Right kidney (tissue), 1 donor: Measurements from ENCODE around the gene PFKL.
"Not testable (repeated sequence)": the region's sequence is repeated elsewhere in the genome, so short reads cannot be mapped to it uniquely, and the experiment has no call there.

Experiments
- DNase-seq: peaks from one replicate; pipeline ENCODE4 v3.0.0-alpha.2; 2016

The PFKL gene

DNA sequence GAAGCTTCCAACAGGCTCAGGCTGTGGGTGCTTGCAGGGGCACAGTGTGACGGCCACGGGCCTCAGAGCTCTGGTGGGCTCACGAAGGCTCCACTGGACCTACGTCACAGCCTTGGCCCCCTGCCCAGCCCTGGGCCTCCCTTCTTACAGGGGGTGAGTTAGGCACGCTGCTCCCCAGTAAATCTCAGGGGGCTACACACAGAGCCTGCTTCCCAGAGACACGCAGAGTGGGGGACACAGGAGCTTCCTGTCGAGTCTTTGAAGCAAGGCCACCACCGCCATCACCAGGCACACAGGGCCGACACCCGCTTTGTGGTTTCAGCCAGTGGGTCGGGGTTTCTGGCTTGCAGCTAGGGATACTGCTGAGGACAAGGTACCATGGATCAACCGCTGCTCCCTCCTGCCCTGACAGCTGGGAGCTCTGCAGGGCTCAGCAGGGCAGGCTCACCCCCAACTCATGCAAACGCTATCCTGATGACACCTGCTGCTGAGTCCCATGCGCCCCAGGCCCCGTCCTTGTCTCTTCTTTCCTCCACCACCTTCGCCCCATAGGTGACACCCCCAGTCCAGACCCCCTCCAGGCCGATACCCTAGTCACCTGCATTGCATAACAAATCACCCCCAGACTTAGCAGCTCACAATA, 44.8 kb downstream of the PFKL start:
- no peak for DNase-seq

DNA sequence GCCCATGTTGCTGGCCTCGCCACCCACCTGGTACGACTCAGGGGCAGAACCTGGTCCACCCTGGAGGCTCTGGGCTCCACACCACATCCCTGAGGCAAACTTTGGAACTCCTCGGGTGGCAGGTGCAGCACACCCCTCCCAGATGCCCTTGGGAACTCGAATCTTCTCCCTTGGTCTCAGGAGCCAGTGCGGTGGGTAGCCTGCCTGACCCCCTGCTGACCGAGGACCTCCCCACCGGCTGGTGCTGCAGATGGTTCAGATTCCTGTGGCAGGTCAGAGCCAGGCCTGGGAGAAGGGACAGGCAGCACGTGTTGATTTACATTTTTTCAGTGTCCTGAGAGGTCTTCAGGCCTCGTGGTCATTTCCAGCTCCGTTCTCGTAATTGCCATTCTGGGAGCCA, 45.6 kb downstream of the PFKL start:
- DNase-seq, result no peak

DNA sequence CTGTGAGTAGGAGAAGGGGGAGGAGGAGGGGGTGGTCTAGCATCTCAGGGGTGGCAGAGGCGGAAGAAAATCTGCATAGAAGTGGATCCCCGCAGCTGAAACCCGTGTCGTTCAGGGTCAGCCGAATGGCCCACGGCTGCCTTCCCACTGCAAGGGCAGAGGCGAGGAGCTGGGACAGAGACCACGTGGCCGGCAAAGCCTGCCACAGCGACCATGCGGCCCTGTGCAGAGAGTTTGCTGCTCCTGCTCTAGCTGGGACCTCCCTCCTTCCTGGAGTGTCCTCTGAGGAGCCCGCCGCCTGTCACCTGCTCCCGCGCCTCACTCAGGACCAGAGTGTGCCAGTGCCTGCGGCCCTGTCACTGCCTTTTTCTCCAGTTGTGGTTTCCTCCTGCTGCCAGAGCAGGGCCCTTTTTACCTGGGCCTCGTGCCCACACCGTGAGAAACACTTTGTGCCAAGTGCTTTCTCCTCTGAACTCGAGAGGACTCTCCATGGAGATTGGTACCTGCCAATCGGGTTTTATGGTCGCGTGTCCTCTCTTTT, 48.1 kb downstream of the PFKL start:
- no peak for DNase-seq

DNA sequence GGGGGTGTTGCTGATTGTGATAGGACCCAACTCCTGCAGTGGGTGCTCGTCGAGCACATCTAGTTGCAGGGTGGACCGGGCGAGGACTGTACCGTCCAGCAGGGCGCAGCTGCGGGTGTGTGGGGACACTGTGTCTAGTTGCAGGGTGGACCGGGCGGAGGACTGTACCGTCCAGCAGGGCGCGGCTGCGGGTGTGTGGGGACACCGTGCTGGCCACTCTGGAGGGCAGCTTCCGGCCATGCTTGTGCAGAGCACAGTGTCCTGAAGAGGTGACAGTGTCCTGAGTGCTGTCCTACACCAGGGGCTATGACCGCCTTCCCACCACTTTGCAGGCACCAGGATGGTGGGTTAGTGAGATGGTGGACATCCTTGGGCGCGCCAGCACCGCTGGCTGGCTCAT, 49.0 kb downstream of the PFKL start:
- DNase-seq, result no peak

DNA sequence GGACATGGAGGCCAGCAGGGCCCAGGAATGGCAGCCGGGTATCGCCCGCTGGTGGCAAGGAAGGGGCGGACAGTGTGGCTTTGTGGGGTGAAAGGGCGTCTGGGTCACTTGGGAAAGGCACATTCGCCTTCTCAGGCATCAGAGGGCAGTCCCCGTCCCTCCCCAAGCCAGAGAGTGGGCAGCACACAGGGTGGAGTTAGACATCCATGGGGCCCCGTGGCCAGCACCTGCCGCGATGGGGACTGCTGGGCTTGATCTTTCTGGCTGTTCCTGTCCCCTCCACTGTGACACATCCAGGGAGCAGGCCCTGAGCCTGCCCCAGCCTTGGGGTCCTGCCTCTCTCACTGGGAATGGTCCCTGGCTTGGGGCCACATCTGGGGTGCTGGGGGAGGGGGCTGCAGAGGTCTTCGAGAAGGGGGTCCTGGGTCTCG, 49.6 kb downstream of the PFKL start:
- no peak for DNase-seq

DNA sequence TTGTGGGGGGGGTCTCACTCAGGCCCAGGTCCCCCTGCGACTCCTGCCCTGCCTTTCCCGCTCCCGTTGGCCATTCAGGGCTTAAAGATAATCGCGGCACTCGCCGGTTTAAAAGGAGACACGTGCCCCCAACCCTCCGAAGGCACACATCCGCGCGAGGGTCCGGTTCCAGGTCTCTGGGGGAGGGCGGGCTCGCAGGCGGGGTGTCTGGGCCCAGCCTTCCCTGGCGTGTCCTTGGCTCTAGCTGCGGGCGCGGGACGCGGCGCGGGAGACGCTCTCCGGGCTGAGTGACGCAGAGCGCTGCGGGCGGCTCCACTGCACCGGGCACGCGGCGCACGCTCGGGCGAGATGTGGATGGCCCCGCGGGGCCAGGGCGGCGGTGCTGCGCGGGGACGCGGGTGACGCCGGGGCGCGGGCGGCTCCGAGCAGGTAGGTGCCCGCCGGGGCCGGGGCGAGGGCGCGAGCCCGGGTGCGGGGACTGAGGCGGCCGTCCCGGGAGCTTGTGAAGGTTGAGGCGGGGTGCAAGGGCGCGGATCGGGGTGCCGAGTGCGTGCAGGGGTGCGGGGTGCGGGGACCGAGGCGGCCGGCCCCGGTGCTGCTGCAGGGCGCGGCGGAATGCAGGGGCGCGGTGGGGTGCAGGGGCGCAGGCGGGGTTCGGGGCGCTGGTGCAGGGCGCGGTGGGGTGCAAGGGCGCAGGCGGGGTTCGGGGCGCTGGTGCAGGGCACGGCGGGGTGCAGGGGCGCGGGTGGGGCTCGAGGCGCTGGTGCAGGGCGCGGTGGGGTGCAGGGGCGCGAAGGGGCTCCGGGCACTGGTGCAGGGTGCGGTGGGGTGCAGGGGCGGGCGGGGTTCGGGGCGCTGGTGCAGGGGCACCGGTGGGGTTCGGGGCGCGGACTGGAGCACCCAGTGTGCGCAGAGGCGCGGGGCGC, 50.3 kb downstream of the PFKL start:
- DNase-seq, result no peak

DNA sequence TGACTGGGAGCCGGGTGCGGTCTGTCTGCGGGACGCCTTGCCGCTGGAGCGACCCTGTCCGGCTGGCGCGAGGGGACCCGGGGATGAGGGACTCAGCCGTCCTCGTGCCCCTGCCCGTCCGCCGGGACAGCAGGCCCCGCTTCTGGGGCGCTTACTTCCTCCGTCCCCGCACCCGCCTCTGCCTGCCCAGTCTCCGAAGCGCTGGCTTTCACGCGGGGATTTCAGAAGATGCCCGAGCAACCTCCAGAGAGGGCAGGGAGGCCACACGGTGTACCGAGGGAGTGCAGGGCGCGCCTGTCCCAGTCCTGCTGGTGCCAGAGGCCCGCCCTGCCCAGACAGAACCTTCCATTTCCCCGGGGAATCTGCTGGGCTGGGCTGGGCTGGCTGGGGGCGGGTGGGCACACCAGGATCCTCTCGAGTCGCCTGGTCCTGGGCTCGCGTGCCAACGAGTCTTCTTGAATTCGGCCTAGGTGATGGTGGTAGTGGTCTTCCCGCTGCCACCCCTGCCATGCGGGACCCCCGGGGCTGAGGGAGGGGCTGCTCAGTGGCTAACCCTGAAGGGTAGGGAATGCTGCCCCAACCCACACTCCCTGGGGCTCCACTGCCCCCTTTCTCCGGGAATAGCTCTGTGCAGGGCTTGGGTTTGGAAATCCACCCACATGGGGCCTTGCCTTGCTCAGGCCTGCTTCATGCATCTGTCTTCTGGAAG, 51.1 kb downstream of the PFKL start:
- no peak for DNase-seq

DNA sequence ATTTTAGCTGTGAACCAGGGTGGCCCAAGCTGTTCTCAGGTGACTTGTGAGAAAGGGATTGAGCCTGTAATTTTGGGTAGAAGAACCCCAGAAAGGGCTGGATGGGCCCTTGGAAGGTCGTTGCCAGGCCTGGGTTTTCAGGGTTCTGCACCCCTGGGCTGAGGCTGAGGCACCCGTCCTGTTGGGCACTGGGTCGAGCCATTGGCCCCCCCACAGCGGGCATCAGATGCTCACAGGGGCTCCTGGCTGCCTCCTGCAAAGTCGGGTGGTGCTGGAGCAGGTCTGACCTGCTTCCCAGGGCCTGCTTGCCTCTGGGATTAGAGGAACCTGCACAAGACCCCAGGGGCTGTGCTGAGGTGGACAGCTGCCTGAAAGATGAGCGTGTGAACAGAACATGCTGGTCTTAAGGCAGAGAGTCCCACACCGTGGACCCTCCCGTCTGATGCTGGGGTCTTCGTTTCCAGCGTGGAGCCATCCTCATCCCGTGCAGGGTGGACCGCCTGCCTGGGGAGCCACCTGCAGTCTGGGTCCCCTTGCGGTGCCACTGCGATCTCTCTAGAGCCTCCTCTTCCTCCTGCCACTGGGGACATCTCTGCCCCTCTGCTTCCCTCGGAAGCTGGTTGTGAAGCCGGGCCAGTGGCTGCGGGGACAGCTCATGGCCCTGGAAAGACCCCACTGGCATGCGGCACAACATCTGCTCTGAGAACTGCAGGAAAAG, 51.8 kb downstream of the PFKL start:
- DNase-seq, result no peak

DNA sequence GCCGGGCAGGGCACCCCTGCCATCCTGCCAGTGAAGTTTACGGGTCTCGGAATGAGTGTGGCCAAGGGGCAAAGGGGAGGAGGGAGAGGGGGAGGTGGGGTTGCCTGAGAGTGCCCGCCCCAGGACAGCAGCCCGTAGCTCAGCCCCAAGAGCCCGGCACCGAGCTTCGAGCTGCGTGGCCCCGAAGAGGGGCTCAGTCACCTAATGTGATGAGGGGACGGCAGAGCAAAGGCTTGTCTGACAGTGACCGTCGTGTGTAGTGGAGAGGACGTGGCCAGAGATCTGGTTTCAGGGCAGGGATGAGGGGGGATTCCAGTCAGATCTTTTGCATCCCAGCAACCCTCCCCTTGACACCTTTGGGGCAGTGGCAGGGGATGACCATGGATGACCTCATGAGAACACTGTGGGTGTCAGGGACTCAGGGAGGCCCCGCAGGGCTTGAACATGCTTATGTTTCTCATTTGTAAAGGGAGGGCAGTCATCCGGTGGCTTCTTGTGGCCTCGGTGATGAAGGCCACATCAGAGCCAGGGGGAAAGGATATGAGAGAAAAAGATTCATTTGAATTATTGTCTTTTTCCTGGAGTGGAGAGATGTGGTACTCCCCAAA, 52.5 kb downstream of the PFKL start:
- no peak for DNase-seq

DNA sequence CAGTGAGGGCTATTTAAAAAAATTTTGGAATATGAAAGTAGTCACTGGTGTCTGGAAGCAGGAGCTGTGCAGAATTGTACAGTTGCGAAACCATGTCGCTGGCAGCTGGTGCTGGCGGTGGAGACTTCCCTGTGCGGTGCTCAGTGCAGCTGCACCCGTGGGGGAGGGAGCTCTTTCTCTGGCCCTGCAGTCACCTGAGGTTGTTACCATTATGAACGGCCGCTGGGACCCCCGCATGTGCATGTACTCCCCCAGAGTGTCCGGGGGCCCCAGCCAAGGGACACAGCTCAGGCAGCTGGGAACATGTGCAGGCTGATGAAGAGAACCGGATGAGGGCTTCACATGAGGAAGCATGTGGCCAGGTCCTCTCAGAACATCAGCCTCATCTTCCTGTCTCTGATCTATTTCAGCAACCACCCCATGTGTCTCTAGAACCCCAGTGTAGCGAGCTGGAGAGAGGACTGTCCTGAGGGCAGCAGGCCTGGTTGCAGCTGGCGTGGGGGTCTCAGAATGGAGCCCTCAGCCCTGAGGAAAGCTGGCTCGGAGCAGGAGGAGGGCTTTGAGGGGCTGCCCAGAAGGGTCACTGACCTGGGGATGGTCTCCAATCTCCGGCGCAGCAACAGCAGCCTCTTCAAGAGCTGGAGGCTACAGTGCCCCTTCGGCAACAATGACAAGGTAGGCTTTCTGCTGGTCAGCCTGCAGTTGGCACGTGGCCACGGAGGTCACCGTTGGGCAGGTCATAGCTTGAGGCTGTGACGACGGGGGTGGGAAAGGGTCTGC, 53.5 kb downstream of the PFKL start, which contains the start of gene TRPM2:
TSS of gene TRPM2 (plus strand) at position 431 of the 780 bp plus-strand sequence. CDS start at position 511, 80 bp downstream.
- DNase-seq, result no peak

DNA sequence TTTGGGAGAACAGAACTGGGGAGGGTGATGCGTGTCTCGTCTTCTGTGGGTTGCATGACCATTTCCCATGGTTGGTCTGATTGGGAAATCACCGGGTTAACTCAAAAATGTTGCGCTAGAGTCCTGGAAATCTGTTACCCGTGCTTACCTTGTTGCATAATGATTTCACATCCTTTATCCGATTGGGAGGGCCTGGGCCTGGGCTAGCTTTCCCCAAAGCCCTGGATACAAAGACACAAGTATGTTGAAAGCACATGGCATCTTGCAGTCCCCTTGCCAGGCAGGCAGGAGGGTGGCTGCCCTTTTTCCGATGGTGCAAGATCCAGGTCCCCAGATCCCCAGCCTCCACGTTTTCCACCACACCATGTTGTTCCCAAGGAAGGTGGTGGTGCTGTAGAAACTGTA, 54.1 kb downstream of the PFKL start:
- DNase-seq, result no peak

DNA sequence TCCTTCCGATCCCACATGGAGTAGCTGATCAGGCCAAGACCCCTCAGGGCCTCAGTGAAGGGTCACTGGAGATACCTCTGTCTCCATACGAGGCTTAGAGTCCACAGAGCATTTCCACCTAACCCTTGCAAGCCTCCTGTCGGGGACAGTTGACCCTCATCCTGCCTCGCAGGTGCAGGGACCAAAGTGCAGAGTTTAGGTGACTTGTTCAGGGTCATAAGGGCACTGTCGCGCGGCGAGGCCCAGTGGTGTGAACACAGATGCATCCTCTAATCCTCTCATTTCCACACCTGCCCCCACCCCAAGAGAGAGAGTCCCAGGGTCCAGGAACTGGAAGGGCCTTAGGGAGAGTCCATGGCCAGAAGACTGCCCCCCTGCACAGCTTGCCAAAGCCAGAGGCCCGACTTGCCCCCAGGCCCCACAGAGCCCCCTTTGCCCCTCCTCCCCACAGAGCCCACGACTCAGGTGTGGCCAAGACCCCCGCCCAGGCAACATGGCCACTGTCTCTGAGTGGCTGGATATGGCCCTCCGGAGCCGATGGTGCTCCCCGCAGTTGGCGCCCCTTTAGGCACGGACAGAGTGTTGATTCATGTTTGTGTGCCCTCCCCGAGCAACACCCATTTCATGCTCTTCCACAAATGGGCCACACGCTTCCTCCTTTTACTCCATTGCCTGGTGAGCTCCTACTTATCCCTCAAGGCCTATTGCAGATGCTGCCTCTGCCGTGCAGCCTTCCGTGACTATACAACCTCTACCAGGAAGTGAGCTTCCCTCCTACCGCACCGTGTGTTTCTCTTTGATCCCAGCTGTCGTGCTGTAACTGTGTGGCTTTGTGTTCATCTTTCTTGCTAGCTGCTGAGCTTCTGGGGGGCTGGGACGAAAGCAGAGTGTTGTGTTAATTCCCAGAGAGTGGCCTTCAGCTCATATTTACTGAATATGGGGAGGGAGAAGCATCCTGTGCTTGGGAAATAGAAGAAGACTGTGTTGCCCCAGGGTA, 55.2 kb downstream of the PFKL start:
- no peak for DNase-seq

DNA sequence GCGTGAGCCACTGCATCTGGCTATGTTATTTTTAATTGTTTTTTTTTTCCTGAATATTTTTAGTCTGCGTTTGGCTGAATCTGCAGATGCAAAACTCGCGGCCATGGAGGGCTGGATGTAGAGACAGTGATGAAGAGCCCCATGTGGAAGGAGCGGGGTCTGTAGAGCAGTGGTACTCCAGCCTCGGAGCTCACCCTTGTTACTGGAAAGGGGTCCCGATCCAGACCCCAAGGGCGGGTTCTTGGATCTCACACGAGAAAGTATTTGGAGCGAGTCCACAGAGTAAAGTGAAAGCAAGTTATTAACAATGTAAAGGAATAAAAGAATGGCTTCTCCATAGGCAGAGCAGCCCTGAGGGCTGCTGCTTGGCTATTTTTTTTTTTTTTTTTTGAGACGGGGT, 56.3 kb downstream of the PFKL start:
- no peak for DNase-seq

DNA sequence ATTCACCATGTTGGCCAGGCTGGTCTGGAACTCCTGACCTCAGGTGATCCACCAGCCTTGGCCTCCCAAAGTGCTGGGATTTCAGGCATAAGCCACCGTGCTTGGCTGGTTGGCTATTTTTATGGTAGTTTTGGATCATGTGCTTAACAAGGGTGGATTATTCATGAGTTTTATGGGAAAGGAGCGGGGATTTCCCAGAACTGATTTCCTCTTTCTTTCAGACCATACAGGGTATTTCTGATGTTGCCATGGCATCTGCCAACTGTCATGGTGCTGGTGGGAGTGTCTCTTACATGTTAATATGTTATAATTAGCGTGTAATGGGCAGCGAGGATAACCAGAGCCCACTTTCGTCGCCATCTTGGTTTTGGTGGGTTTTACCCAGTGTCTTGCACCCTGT, 56.8 kb downstream of the PFKL start:
- DNase-seq, result no peak

DNA sequence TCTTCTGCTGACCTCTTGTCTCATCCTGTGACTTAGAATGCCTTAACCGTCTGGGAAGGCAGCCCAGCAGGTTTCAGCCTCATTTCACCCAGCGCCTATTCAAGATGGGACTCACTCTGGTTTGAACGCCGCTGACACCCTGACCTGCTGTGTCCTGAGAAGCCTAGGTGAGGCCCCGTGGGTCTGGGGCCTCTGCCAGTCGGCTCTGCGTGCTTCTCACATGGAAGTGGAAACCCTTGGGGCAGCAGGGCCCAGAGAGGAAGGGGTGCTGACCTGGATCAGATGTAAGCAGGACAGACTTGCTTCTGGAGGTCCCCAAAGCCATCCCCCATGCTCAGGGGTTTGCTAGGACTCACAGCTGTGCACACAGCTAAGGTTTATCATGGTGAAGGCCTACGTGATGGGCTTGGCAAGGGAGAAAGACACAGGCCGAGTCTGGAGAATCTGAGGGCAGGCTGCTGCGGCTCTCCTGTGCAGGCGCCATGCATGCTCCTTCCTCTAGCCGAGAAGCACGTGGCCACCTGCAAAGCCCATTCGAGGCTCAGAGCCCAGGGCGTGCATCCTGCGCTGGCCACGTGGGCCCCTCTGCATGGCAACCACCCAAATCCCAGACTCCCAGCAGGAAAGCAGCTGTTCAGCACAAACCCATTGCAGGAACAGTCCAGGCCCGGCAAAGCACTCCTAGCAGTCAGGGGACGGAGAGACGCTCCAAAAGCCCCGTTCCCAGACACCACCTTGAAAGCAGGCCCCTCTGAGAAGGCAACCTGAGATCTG, 57.4 kb downstream of the PFKL start:
- DNase-seq, result no peak

DNA sequence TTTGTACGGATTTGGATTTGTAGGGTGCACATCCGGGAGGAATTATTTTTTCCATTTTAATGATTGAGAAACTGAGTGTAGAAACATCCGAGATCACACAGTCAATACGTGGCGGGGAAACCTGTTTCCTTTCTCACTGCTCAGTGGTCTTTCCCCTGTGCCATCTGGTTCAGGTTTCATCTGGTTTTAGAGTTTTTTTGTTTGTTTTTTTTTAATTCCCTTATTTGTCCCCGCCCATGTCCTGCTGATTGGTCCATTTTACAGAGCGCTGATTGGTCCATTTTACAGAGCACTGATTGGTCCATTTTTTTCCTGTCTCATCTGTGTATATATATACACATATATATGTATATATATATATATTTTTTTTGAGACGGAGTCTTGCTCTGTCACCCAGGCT, 59.5 kb downstream of the PFKL start:
- DNase-seq, result no peak

DNA sequence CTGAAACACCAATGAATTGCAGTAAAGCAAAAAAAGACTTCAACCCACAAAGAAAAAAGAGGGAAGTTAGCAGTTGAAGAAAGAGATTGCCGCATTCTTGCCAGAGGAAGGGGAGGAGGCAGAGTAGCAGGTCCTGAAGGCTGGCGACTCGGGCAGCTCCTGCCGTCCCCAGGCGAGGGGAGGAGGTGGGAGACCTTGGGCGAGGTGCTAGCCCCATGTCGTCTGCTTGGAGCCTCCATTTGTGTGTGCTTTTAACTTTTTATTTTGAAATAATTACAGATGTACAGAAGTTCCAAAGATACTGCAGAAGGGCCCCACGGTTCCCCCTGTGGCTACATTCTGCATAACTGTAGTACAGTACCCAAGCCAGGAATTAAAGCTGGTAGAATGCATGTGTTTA, 60.3 kb downstream of the PFKL start:
- DNase-seq, result no peak

DNA sequence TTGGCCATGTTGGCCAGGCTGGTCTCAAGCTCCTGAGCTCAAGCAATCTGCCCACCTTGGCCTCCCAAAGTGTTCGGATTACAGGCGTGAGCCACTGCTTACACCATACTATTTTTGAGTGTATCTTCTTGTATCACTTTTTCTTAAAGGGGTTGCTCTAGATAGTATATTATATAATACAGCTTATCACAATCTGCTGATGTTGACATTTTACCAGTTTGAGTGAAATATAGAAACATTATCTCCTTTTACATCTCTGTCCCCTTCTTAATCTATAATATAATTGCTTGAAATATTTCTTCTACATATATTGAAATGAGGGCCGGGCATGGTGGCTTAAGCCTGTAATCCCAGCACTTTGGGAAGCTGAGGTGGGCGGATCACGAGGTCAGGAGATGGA, 62.0 kb downstream of the PFKL start:
- DNase-seq, result not testable (repeated sequence)

DNA sequence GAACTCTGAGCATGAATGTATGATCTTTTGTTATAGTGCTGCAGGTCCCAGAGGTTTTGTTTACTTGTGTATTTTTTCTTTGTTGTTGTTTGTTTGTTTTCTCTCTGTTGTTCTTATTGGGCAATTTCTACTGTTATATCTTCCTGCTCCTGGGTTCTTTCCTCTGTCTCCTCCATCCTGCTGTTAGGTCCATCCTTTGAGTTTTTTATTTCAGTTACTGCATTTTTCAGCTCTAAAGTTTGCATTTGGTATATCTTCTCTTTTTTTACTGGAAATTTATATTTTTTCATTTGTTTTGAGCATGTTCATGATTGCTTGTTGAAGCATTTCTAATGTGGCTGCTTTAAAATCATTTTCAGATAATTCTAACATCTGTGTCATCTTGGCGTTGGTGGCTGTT, 63.4 kb downstream of the PFKL start:
- DNase-seq, result no peak
